H1 (cell line): ENCODE measurements around the gene ACADM.
"Not testable (repeated sequence)": the region's sequence is repeated elsewhere in the genome, so short reads cannot be mapped to it uniquely, and the experiment has no call there.

Experiments used
- ATF3 ChIP-seq: IDR thresholded peaks from 2 replicates; pipeline ENCODE4 v1.6.1; 2011; ENCODE audit warnings: low read depth, mild to moderate bottlenecking, low read length; ENCODE audit not compliant: insufficient read depth
- CBX8 ChIP-seq: fragments of 300-800, 300-1000 bp; sonication (generic); IDR thresholded peaks from 2 replicates; pipeline ENCODE4 v1.7.1; 2016; ENCODE audit warnings: low read depth, low read length, borderline replicate concordance
- CHD1 ChIP-seq: IDR thresholded peaks from 2 replicates; pipeline ENCODE4 v1.6.1; 2012; ENCODE audit warnings: low read depth, low read length, improper control_type of control experiment
- CTCF ChIP-seq, 3 experiments: IDR thresholded peaks; 1 replicate in 2 of 3; 2 replicates in 1 of 3; pipeline versions ENCODE4 v1.5.1 to v1.6.1; 2011; ENCODE audit warnings: low read length in 3 of 3, mild to moderate bottlenecking in 3 of 3, inconsistent platforms in 2 of 3, low read depth in 1 of 3, moderate library complexity in 1 of 3; ENCODE audit not compliant: insufficient read depth in 1 of 3; ENCODE audit errors: control extremely low read depth in 1 of 3
- EZH2 ChIP-seq: fragments of 200-600 bp; sonication (generic); IDR thresholded peaks from 2 replicates; pipeline ENCODE4 v1.7.1; 2012; ENCODE audit warnings: low read depth, mild to moderate bottlenecking, moderate library complexity, low read length, inconsistent platforms; ENCODE audit not compliant: severe bottlenecking
- FOSL1 ChIP-seq: IDR thresholded peaks from 2 replicates; pipeline ENCODE4 v1.6.1; 2011; ENCODE audit warnings: mild to moderate bottlenecking, low read depth, low read length, moderate library complexity; ENCODE audit not compliant: insufficient read depth
- GABPA ChIP-seq: IDR thresholded peaks from 2 replicates; pipeline ENCODE4 v1.6.1; 2011; ENCODE audit warnings: mild to moderate bottlenecking, low read length, moderate library complexity, borderline replicate concordance; ENCODE audit not compliant: insufficient read depth
- HDAC6 ChIP-seq: IDR thresholded peaks from one replicate; pipeline ENCODE4 v1.7.1; 2012; ENCODE audit warnings: low read depth, mild to moderate bottlenecking, inconsistent platforms, low read length, moderate library complexity
- KDM5A ChIP-seq: fragments of 200-600 bp; IDR thresholded peaks from 2 replicates; pipeline ENCODE4 v1.7.1; 2012; ENCODE audit warnings: mild to moderate bottlenecking, low read length, inconsistent platforms, mixed read lengths
- MAX ChIP-seq: IDR thresholded peaks from 2 replicates; pipeline ENCODE4 v1.6.1; 2012; ENCODE audit warnings: inconsistent platforms
- SP1 ChIP-seq: IDR thresholded peaks from 2 replicates; pipeline ENCODE4 v1.6.1; 2011; ENCODE audit warnings: low read depth, low read length
- TAF1 ChIP-seq: IDR thresholded peaks from 2 replicates; pipeline ENCODE4 v1.6.1; 2011; ENCODE audit warnings: mild to moderate bottlenecking, low read depth, low read length
- TAF7 ChIP-seq: optimal IDR thresholded peaks from 2 replicates; pipeline ENCODE3; 2011; ENCODE audit warnings: low read depth, mild to moderate bottlenecking, inconsistent platforms, low read length, moderate library complexity, borderline replicate concordance
- ZNF274 ChIP-seq: IDR thresholded peaks from 2 replicates; pipeline ENCODE4 v1.7.0; 2012; ENCODE audit warnings: low read length, borderline replicate concordance; ENCODE audit errors: extremely low read depth

- not testable (repeated sequence) for TF ChIP-seq GABPA; CBX8; CTCF (IDR thresholded peaks at IDR 0.05; ENCODE audit: control extremely low read depth in 1 of 3, insufficient read depth in 1 of 3, low read depth in 1 of 3, low read length in 3 of 3); SP1; ZNF274; TAF7; EZH2; MAX; HDAC6; TAF1; ATF3; FOSL1; KDM5A; CHD1
These were observed 55.7 kb downstream of the ACADM start for GRCh38 chr1:75780183-75780582.
